HG03565 (cell line): ENCODE measurements around the gene CEP170B.

Source experiments
- ATAC-seq: cut with Tn5 transposase; IDR thresholded peaks from one replicate; pipeline ENCODE4 v1.9.1; 2021; ENCODE audit warnings: mild to moderate bottlenecking, moderate library complexity; ENCODE audit not compliant: unreplicated experiment

Gene CEP170B

DNA sequence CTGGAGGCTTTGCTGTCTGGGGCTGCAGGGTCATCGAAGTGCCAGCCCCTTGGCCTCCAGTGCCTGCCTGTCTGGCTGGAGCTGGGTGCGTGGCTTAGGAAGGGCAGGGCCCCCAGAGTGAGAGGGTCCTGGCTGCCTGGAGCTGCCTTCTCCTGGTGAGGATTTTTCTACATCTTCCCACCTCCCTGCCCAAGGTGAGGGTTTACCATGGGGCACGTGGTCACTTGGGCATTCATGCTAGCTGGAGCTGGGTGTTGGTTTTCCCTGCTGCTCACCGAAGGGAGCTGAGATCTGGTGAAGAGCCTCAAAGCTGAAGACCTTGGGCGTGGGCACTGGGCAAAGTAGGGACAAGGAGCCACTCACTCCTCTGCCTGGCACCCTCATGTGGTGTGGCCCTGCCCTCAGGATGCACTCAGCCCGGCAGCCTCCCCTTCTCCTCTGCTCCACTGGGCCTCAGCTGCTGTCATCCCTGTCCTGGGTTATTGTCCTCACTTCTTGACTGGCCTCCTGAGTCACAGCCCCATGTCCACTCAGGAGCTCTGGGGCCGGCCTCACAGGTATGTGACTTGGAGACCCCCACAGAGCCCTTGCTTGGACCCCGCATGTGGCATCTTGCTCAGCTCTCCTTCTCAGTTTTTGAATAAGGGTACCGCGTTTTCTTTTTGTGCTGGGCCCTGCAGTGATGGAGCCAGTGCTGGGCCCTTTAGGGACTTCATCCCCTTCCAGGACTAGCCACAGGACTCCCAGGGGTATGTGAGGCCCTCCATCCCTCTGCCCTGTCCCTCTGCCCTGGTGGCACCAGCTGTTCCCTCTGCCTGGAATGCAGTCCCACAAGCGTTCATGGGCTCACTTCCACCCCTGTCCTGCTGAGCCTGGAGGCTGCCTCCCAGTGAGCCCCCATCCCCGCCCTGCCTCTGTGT is 1.6 kb downstream of the CEP170B start:
- no peak for ATAC-seq

DNA sequence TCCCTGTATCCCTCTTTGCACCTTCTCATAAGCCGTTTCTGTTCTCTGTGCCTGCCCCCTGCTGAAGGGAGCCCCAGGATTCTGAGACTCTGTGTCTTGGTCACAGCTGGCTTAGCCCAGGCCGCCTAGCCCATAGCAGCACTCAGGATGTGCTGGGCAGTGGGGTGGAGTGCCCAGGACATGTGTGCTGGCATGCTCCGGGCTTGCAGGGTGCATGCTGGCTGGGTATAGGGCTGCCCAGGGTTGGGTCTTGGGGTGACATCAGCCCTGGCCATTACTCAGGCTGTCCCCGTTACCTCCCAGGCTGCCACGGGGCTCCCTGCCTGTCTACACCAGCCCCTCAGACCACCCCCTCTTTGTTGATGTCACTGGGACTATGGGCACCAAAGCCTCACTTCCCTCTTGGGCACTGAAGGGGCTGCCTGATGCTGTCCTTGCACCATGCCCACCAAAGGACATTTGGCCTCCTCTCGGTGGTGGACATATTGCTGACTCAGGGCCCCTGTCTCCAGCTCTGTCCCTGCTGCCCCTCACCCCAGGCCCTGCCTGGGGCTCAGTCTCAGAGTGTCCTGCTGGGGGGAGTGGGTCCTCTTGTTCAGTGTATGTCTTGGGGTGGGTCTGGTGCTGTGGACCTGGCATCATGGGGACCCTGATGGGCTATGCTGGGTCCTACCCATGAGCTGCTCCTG is 2.4 kb downstream of the CEP170B start:
- no peak for ATAC-seq

DNA sequence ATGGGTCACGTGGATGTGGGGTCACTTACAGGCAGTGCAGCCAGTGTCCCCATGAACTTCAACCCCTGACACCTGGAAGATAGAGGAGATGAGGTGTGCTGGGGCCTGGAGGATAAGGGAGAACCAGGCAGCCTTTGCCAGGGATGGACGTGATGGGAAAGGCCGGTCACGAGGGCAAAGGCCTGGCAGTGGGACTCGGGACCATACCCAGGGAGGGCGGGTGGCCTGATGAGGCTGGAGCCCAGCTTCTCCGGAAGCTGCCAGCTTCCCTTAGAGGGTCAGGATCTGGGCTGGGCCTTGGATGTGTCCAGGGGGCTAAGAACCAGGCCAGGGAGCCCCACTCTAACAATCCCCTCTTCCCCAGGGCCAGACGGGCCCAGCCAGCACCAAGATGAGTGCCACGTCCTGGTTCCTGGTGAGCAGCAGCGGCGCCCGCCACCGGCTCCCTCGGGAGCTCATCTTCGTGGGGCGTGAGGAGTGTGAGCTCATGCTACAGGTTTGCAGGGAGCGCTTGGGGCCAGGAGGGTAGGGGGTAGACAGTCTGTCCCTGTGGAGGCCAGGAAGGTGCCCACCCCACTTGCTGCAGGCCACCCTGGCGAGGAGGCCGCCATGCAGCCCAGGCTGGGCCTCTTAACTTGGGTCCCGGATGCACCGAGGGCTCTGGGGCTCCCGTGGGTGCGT is 3.1 kb downstream of the CEP170B start:
- ATAC-seq: no peak

DNA sequence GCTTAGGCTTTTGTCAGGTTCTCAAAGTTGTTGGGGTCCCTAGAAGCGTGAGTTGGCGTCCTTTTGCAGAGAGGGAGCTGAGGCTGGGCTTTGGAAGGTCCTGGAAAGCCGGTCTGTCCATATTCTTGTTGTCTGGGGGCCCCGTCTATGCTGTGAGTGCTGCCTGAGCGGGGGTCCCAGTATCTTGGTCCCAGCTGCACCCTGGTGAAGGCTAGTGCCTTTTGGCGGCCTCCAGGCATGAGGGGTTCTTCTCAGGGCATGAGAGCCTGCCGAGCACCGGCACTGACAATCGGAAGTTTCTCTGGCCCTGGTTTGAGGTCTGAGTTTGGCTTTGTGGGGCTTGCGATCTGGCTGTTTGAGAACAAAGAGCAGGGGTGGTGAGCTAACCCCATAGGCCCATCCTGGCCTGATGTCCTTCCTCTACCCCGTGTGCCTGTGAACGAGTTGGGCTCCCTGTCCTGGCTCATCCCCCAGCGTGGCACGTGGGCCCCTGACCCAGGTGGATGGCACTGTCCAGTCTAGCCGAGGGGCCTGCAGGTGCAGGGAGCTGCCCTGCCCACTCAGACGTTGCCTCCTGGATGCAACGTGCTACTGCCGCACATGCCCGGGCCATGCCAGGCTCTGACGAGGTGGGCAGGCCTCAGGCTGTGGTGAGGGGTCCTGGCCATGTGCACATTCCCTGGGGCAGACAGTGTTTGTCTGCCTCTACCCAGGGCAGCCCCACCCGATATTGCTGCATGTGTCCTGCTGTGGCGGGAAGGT is 3.9 kb downstream of the CEP170B start:
- ATAC-seq: no peak

DNA sequence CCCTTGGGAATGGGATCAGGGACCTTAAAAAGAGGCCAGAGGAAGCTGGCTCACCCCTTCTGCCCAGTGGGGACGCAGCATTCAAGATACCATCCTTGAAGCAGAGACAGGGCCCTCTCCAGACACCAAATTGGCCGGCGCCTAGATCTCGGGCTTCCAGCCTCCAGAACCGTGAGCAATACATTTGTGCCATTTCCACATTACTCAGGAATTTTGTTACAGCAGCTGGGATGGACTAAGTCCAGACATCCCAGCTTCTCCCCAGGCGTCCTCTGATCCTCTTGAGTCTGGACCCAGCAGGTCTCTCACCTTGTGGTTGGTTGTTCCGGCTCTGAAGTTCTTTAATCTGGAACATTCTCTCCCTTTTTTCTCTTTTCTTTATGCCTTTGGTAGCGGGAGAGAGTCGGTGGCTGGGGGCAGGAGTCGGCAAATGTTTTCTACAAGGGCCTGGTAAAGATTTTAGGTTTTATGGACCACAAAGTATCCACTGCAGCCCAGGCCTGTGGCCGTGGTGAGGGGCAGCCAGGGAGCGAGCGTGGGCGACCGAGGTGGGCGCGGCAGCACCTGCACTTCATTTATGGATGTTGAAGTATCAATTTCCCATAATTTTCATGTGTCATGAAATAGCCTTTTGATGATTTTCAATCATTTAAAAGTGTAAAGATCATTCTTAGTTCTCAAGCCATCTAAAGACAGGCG is 4.8 kb downstream of the CEP170B start:
- ATAC-seq: no peak

GRCh38 chr14:104870368-104871144 is 5.5 kb downstream of the CEP170B start:
- ATAC-seq: no peak

DNA sequence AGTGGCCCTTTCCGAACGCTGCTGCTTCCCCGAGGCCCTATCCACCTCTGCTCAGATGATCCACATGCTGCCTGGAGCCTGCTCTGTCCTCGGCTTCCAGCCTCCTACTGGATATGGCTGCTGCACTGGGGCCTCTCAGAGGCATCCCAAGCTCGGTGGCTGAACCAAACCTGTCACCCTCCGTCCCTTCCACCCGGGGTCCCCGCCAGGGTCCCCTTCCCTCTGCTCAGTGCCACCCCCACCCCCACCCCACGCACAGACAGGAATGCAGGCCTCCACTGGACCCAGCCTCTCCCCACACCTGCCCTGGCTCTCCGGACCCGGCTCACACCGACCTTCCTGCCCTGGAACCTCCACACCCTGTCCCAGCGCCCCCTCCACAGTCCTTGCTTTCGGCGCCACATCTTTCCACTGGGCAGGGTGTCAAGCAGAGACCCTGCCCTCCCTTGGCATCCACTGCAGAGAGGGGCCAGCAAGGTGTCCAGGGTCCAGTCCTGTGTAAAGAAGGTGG is 6.1 kb downstream of the CEP170B start:
- no peak for ATAC-seq

DNA sequence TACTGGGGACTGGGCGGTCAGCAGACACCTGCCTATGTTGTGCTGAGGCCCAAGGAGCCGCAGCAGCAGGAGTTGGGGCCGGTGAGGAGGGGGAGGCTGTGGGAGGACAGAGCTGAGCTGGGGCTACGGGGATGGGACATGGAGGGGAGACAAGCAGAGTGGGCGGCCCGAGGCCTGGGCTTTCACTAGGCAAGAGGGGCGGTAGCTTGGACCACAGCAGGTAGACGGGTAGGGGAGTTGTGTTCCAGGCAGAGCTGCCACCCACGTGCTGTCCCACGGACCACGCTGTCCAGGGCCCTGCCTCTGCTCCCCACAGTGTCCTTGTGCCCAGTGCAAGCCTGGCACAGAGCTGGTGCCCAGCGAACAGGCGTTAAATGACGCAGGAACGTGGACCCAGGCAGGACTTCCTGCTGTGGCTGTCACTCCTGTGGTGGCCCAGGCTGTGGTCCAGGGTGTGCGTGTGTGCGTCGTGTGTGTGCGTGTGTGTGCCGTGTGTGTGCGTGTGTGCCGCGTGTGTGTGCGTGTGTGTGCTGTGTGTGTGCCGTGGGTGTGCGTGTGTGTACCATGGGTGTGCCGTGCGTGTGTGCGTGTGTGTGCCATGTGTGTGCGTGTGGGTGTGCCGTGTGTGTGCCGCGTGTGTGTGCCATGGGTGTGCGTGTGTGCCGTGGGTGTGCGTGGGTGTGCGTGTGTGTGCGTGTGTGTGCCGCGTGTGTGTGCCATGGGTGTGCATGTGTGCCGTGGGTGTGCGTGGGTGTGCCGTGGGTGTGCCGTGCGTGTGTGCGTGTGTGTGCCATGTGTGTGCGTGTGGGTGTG is 6.8 kb downstream of the CEP170B start:
- no peak for ATAC-seq

DNA sequence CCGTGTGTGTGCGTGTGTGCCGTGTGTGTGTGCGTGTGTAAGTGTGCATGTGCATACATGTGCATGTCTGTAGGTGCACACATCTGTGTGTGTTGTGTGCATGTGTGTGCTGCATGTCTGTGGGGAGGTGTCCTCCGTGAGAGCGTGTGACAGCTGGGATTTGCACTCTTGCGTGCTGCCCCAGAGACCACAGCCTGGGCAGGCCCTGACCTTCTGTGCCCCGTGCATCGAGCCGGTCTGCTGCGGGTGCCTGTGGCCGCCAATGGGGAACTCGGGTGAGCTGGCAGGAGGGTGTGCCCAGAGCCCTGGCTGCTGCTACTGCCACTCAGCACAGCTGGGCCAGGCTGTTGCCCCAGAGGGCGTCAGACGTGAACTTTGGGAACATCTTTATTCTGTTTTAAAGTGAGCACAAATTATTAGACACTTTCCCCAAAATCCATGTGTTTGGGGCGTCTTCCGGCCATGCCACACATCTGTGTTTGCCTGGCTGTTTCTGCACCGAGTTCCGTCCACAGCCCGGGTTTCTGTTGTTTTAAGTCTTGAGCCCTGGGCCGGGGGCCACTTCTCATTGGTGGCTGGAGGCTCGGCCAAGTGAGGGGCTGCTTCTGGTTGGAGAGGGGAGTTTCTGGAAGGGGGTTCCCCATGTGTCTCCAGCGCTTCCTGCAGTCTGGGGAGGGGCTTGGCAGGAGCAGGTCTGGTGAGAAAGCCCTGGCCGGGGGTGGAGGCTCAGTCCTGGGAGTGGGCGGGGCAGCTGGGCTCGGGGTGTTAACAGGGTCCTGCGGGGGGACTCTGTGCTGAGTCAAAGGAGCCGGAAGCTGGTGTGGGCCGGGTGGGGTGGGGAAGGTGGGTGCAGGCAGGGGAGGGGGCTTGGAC is 7.6 kb downstream of the CEP170B start:
- no peak for ATAC-seq

DNA sequence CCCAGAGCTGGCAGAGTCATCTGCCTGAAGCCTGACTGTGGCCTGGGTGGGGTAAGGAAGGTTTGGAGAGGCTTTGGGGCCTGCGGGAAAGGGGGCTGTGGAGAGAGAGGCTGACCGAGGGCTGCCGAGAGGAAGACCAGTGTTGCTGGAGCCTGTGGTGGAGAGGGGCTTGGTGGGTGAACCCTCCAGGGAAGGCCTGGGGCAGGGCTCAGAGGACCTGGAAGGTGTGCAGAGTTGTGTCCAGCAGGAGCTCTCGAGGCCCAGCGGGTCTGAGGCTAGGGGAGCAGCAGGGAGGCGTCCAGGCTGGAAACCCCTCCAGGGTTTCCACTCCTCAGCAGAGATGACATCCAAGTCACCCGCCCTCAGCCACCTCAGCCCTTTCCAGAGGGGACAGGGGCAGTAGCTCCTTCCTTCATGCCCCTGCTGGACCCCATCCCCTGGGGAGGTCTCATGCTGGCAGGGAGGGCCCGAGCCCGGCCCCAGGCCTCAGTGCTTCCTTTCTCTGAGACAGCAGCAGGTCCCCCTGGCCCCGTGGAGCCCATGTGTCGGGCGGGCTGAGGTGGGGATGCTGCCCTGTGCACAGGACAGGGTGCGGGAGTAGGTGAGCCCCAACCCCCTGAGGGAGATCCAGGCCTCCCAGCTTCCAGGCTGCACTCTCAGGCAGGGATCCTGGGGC is 8.4 kb downstream of the CEP170B start:
- no peak for ATAC-seq

GRCh38 chr14:104874110-104874531 is 9.1 kb downstream of the CEP170B start:
- no peak for ATAC-seq

DNA sequence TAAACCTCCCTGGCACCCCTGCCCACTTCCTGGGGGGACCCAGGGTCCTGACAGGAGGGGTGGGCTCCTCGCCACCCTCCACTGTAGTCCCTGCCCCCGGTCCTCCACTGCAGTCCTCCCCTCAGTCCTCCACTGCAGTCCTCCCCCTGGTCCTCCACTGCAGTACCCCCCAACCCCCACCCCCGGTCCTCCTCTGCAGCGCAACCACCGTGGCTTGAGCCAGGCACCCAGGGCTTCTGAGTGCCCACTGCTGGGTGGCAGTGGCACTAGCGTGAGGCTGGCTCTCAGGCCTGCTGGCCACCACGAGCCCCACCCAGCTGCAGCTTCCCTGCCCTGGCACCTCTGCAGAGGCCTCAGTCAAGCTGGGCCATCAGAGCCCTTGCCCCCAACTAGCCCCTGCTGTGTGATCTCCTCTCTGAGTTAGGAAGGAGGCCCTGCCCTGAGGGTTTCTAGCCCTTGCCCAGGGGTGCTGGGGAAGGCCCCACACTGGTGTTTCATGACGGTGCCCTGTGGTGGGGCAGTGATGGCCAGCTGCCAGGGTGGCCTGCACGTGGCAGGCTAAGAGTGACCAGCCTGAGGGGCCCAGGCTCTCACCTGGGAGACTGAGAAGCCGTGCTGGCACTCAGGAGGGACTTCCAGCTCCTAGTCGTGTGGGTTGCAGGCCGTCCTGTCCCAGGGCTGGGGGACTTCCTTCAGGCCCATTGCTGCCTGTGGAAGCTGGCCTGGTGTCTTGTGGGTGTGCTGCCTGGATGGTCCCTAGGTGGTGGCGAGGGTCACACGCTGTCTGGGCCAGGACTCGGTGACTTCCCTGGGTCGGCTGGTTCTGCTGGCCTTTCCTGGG is 9.7 kb downstream of the CEP170B start:
- no peak for ATAC-seq

DNA sequence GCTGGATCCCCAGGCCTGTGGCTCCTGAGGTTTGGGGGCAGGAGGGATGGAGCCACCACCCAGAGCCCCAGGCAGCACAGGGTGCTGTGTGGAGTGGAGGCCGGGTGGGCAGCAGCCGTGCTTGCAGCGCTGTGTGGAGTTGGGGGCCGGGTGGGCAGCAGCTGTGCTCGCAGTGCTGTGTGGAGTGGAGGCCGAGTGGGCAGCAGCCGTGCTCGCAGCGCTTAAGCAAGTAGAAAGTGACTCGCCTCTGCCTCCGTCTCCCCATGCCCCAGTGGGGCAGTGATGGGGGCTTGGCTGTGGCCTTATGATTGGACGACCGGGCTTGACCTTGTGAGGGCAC is 10.3 kb downstream of the CEP170B start:
- no peak for ATAC-seq

DNA sequence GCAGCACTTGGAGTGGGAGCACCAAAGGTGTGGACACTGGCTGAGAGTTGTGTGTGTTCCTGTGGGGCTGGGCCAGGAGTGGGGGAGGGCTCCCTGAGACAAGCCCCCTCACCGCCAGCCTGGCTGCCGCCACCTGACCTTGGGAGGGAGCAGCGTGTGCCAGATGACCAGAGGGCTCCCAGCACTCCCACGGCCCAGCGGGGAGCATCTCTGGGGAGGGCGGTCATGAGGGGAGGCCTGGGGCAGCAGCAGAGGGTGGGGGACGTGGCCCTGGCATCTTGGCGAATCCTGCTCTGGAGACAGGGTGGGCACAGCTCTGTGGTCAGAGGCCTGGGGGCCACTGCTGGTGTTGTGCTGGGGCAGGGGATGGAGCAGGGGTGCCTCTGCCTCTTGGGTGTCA is 10.7 kb downstream of the CEP170B start:
- ATAC-seq: no peak

- no peak for ATAC-seq
Measured at GRCh38 chr14:104876251-104876699, 11.2 kb downstream of the CEP170B start.
